SIG-M5 treated with dmso at 0.1 percent for 504 hours (cell line): ENCODE results near the gene TRAF3IP3.
A peak's percentile ranks its signal among the peaks of the same experiment; 100 is the strongest.

ENCODE experiments used
- DNase-seq: peaks from one replicate; lab custom pipeline; 2025; ENCODE audit not compliant: unreplicated experiment; lab: John Stamatoyannopoulos, UW

The TRAF3IP3 gene

GRCh38 chr1:209825591-209826434 is 70.0 kb downstream of the TRAF3IP3 start:
- DNase-seq = no peak

GRCh38 chr1:209827384-209828262 is 71.8 kb downstream of the TRAF3IP3 start, which contains the start of gene UTP25:
Gene UTP25 (plus strand): TSS chr1:209827972. CDS start chr1:209828064, 92 bp downstream.
- peak; percentile 99 for DNase-seq

- no peak for DNase-seq
Measured at GRCh38 chr1:209829716-209830115, 73.9 kb downstream of the TRAF3IP3 start.

- DNase-seq = no peak
Measured at GRCh38 chr1:209830722-209831121, 74.9 kb downstream of the TRAF3IP3 start.

GRCh38 chr1:209831615-209832014 is 75.8 kb downstream of the TRAF3IP3 start:
- DNase-seq = no peak
